Hepatocyte (in vitro differentiated cells): ENCODE data around the gene CLIC3. TPM values are rescaled to one million over a fixed set of nuclear protein-coding genes. Genes with fewer than 3 reads are reported as not detected.

Experiments
- DNase-seq: peaks from one replicate; pipeline ENCODE4 v3.0.0-alpha.2; 2016; ENCODE audit warnings: low spot score
- H2AFZ ChIP-seq: fragments of 200-600 bp; sonication (generic); 2 replicates; pipeline ENCODE4 v1.6.0; 2016; ENCODE audit warnings: antibody characterized with exemption, mild to moderate bottlenecking
- H3K27ac ChIP-seq: fragments of 200-600 bp; sonication (generic); 2 replicates; pipeline ENCODE4 v1.5.1; 2016; ENCODE audit warnings: mild to moderate bottlenecking
- H3K27me3 ChIP-seq: fragments of 200-600 bp; sonication (generic); 2 replicates; pipeline ENCODE4 v1.6.1; 2016
- H3K36me3 ChIP-seq: fragments of 200-600 bp; sonication (generic); replicated peaks from 2 replicates; pipeline ENCODE4 v1.5.1; 2016; ENCODE audit warnings: low read depth; ENCODE audit not compliant: insufficient read depth
- H3K4me1 ChIP-seq: fragments of 200-600 bp; sonication (generic); 2 replicates; pipeline ENCODE4 v1.5.1; 2016; ENCODE audit warnings: mild to moderate bottlenecking, moderate library complexity; ENCODE audit not compliant: insufficient read depth
- H3K4me2 ChIP-seq: fragments of 200-600 bp; sonication (generic); 2 replicates; pipeline ENCODE4 v1.6.0; 2016
- H3K4me3 ChIP-seq: fragments of 200-600 bp; sonication (generic); 2 replicates; pipeline ENCODE4 v1.5.1; 2016; ENCODE audit warnings: mild to moderate bottlenecking
- H3K79me2 ChIP-seq: fragments of 200-600 bp; sonication (generic); 2 replicates; pipeline ENCODE4 v1.6.0; 2017; ENCODE audit warnings: mild to moderate bottlenecking
- H3K9me2 ChIP-seq: fragments of 200-600 bp; sonication (generic); replicated peaks from 2 replicates; pipeline ENCODE4 v1.6.0; 2017; ENCODE audit warnings: mild to moderate bottlenecking; ENCODE audit not compliant: insufficient read depth
- H3K9me3 ChIP-seq: fragments of 200-600 bp; sonication (generic); 2 replicates; pipeline ENCODE4 v1.5.1; 2016; ENCODE audit warnings: low read depth, mild to moderate bottlenecking
- H4K20me1 ChIP-seq: fragments of 200-600 bp; sonication (generic); 2 replicates; pipeline ENCODE4 v1.6.0; 2016; ENCODE audit warnings: mild to moderate bottlenecking; ENCODE audit not compliant: insufficient read depth, poor library complexity, severe bottlenecking
- EZH2 ChIP-seq: fragments of 200-600 bp; sonication (generic); IDR thresholded peaks from 2 replicates; pipeline ENCODE4 v1.6.1; 2016; ENCODE audit warnings: antibody characterized with exemption, mild to moderate bottlenecking, borderline replicate concordance
- EZH2phosphoT487 ChIP-seq: fragments of 200-600 bp; sonication (generic); IDR thresholded peaks from one replicate; pipeline ENCODE4 v1.6.1; 2018; ENCODE audit warnings: antibody characterized with exemption, mild to moderate bottlenecking, low read depth, moderate library complexity; ENCODE audit not compliant: unreplicated experiment, severe bottlenecking
- WGBS: methylation state at CpG from one replicate; pipeline ENCODE4 v1.1.6; 2016; ENCODE audit warnings: low lambda C conversion rate; ENCODE audit errors: missing lambda C conversion rate; 5-methylcytosine and 5-hydroxymethylcytosine counted together
- polyA plus RNA-seq: library from polyadenylated mRNA; unstranded; fragments of >200 nt; fragmentation: Nextera tagmentation; extraction: Ambion mirVana; gene quantifications from 2 replicates; pipeline ENCODE4 v1.2.1, GENCODE V29; 2016
- total RNA-seq: library from RNA; depleted of rRNA; stranded (reverse); fragments of >200 nt; gene quantifications from 2 replicates; pipeline ENCODE4 v1.2.3, GENCODE V29; 2014
- TF ChIP-seq, protein P1 (sequence below): fragments of 200-600 bp; sonication (generic); IDR thresholded peaks from 2 replicates; pipeline ENCODE4 v1.5.1; 2016; ENCODE audit warnings: antibody characterized with exemption, mild to moderate bottlenecking; ENCODE audit not compliant: poor library complexity

The CLIC3 gene
- total and polyA plus RNA-seq, 2 experiments from 2014 or later, result 6.6 to 45.0 TPM

GRCh38 chr9:137017791-137018497, 21.6 kb upstream of the CLIC3 start:
- H2AFZ ChIP-seq, result no peak overlapping the region
- no peaks in the 10 kb centered on the region for H3K9me2 ChIP-seq
- no peaks in the 10 kb centered on the region for H3K4me1 ChIP-seq
- no peaks in the 10 kb centered on the region for H3K9me3 ChIP-seq
- no peaks in the 10 kb centered on the region for H4K20me1 ChIP-seq
- no peak overlapping the region for H3K4me3 ChIP-seq
- no peak overlapping the region for H3K4me2 ChIP-seq
- H3K27ac ChIP-seq, result no peak overlapping the region
- no peaks in the 10 kb centered on the region for H3K27me3 ChIP-seq
- WGBS, result 98% methylated on average over 37 of the region's 45 CpGs
- H3K36me3 ChIP-seq, result no peaks in the 10 kb centered on the region
- DNase-seq, result no peak
- no peaks in the 10 kb centered on the region for H3K79me2 ChIP-seq
- TF ChIP-seq EZH2phosphoT487 (no peak), EZH2 (no peak)
- TF ChIP-seq, protein P1, sequence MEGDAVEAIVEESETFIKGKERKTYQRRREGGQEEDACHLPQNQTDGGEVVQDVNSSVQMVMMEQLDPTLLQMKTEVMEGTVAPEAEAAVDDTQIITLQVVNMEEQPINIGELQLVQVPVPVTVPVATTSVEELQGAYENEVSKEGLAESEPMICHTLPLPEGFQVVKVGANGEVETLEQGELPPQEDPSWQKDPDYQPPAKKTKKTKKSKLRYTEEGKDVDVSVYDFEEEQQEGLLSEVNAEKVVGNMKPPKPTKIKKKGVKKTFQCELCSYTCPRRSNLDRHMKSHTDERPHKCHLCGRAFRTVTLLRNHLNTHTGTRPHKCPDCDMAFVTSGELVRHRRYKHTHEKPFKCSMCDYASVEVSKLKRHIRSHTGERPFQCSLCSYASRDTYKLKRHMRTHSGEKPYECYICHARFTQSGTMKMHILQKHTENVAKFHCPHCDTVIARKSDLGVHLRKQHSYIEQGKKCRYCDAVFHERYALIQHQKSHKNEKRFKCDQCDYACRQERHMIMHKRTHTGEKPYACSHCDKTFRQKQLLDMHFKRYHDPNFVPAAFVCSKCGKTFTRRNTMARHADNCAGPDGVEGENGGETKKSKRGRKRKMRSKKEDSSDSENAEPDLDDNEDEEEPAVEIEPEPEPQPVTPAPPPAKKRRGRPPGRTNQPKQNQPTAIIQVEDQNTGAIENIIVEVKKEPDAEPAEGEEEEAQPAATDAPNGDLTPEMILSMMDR, result no peak

GRCh38 chr9:137017071-137017470, 20.7 kb upstream of the CLIC3 start:
- H3K4me3 ChIP-seq, result no peak overlapping the region
- no peaks in the 10 kb centered on the region for H3K27me3 ChIP-seq
- H4K20me1 ChIP-seq, result no peaks in the 10 kb centered on the region
- no peaks in the 10 kb centered on the region for H3K9me3 ChIP-seq
- no peak overlapping the region for H2AFZ ChIP-seq
- no peak overlapping the region for H3K4me2 ChIP-seq
- H3K79me2 ChIP-seq, result no peaks in the 10 kb centered on the region
- TF ChIP-seq EZH2 (no peak), EZH2phosphoT487 (no peak)
- TF ChIP-seq, protein P1, result no peak
- 96% methylated on average over 28 of the region's 28 CpGs for WGBS
- no peak for DNase-seq
- H3K4me1 ChIP-seq, result no peaks in the 10 kb centered on the region
- H3K36me3 ChIP-seq, result no peaks in the 10 kb centered on the region
- no peak overlapping the region for H3K27ac ChIP-seq
- no peaks in the 10 kb centered on the region for H3K9me2 ChIP-seq

DNA sequence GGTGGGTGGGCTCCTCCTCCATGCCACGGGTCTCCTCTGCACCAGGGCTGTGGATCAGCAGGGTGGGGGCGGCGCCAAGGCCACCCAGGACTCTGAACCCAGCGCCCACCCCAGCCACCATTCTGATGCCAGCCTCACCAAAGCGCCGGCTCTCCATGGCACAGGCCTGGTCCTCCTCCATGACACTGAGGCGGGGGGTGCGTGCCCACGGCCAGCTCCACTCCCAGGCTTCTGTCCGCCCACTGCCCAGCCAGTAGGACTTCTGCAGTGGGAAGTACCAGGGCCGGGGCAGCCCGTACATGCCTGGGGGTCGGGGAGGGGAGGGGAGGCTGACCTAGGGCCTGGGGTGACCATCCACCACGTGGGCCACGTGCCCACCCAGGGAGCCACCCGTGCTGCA, 20.1 kb upstream of the CLIC3 start:
- Histone ChIP-seq H4K20me1 (no peaks in the 10 kb centered on the region), H3K4me2 (no peak overlapping the region), H2AFZ (no peak overlapping the region), H3K4me3 (no peak overlapping the region), H3K9me3 (no peaks in the 10 kb centered on the region), H3K9me2 (no peaks in the 10 kb centered on the region), H3K79me2 (no peaks in the 10 kb centered on the region), H3K27me3 (no peaks in the 10 kb centered on the region), H3K4me1 (no peaks in the 10 kb centered on the region), H3K36me3 (no peaks in the 10 kb centered on the region), H3K27ac (no peak overlapping the region)
- 97% methylated on average over 13 of the region's 16 CpGs for WGBS
- no peak for TF ChIP-seq EZH2
- TF ChIP-seq, protein P1, result no peak
- DNase-seq, result no peak

GRCh38 chr9:137015976-137016375, 19.6 kb upstream of the CLIC3 start:
- WGBS, result 98% methylated on average over 19 of the region's 21 CpGs
- Histone ChIP-seq H3K27ac (no peak overlapping the region), H2AFZ (no peak overlapping the region), H4K20me1 (no peaks in the 10 kb centered on the region), H3K4me2 (no peak overlapping the region), H3K4me3 (no peak overlapping the region), H3K27me3 (no peaks in the 10 kb centered on the region), H3K4me1 (no peaks in the 10 kb centered on the region), H3K79me2 (no peaks in the 10 kb centered on the region), H3K36me3 (no peaks in the 10 kb centered on the region), H3K9me3 (no peaks in the 10 kb centered on the region), H3K9me2 (no peaks in the 10 kb centered on the region)
- TF ChIP-seq EZH2phosphoT487 (no peak), EZH2 (no peak)
- TF ChIP-seq, protein P1, result no peak
- no peak for DNase-seq
